Brain microvascular endothelial cell (primary cell): Measurements from ENCODE around the gene B4GALT6.

Source experiments
- DNase-seq: peaks from one replicate; pipeline ENCODE4 v3.0.0-alpha.2; 2020
- H3K27ac ChIP-seq: fragments of 250-450 bp; sonication (Bioruptor Pico); 2 replicates; pipeline ENCODE4 v1.5.1; 2020; ENCODE audit warnings: mild to moderate bottlenecking, moderate library complexity
- H3K27me3 ChIP-seq: fragments of 250-450 bp; sonication (Bioruptor Pico); replicated peaks from 2 replicates; pipeline ENCODE4 v1.5.1; 2020; ENCODE audit warnings: mild to moderate bottlenecking
- H3K36me3 ChIP-seq: fragments of 250-450 bp; sonication (Bioruptor Pico); replicated peaks from 2 replicates; pipeline ENCODE4 v1.5.1; 2020; ENCODE audit warnings: mild to moderate bottlenecking
- H3K4me3 ChIP-seq: 2 replicates; pipeline ENCODE4 v1.5.1; 2011; ENCODE audit warnings: low read depth, mild to moderate bottlenecking, control low read depth, low read length, moderate library complexity
- CTCF ChIP-seq: IDR thresholded peaks from 2 replicates; pipeline ENCODE4 v1.5.1; 2011; ENCODE audit warnings: low read depth, mild to moderate bottlenecking, moderate library complexity, low read length, control low read depth, inconsistent platforms; ENCODE audit errors: missing control alignments
- in situ Hi-C: cut with HindIII; loops from 2 replicates; pipeline ENCODE4 v1.10.0; 2017; ENCODE audit warnings: low sequenced_read_pairs, low pct_ligation_motif_present

The B4GALT6 gene

DNA sequence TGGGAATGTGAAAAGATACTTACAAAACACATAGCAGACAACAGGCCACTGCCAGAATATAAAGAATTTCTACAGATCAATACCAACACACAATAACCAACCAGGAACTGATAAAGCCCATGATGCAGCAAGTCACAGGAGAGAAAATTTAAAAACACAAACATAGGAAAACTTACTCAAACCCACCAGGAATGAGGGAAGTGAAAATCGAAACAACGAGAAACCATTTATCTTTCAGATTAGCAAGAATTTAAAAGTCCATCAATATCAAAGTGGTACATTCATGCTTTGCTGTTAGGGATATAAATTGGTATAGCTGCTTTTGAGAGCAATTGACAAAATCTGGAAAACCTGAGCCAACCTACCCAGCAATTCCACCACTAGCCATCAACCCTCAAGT lies 27.6 kb downstream of the B4GALT6 start:
- no peaks in the 10 kb centered on the region for H3K27me3 ChIP-seq
- H3K4me3 ChIP-seq, result no peak overlapping the region
- no peaks in the 10 kb centered on the region for H3K36me3 ChIP-seq
- no peak overlapping the region for H3K27ac ChIP-seq
- in situ Hi-C loops, result no loop called here
- DNase-seq, result no peak
- no peak for TF ChIP-seq CTCF

DNA sequence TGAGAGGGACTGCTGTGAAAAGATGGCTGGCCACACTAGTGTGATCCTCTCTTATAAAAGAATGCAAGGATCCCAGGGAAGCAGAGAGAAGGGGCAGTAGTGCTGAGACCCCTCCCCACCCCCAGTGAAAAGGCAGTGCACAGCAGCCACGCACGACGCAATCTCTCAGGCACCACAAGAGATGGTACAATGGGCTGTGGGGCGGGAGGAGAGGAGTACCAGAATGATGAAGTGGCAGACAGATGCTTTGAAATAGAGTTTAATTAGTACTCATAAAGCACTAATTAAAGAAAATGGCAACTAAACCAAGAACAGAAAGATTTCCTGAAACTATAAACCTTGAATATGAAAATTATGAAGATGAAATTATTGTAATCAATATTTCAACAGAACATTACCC lies 29.0 kb downstream of the B4GALT6 start:
- H3K36me3 ChIP-seq, result no peaks in the 10 kb centered on the region
- H3K4me3 ChIP-seq, result no peak overlapping the region
- TF ChIP-seq CTCF, result no peak
- H3K27ac ChIP-seq, result no peak overlapping the region
- in situ Hi-C loops, result no loop called here
- no peak for DNase-seq
- H3K27me3 ChIP-seq, result no peaks in the 10 kb centered on the region

GRCh38 chr18:31652877-31653276 lies 31.5 kb downstream of the B4GALT6 start:
- DNase-seq, result no peak
- in situ Hi-C loops, result no loop called here
- H3K27ac ChIP-seq, result no peak overlapping the region
- no peak for TF ChIP-seq CTCF
- H3K36me3 ChIP-seq, result no peaks in the 10 kb centered on the region
- no peaks in the 10 kb centered on the region for H3K27me3 ChIP-seq
- H3K4me3 ChIP-seq, result no peak overlapping the region

DNA sequence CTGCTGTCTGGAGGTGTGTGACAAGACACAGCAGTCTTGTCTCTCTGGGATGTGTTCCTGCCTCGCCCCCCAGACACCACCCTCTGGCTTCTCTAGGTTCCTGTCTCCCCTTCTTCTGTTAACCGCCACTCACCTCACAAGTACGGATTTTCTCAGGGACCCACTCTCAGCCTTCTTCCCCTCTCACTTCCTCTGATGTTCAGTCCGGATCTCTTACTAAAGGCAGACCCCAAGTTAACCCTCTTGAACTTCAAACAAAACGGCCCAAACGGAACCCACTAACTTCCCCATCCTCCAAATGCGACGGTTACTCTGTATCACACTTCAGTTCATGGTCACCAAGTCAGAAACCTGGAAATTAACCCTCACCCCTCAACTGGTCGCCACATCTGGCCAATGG lies 32.0 kb downstream of the B4GALT6 start:
- in situ Hi-C loops, result no loop called here
- no peak overlapping the region for H3K27ac ChIP-seq
- no peak for DNase-seq

DNA sequence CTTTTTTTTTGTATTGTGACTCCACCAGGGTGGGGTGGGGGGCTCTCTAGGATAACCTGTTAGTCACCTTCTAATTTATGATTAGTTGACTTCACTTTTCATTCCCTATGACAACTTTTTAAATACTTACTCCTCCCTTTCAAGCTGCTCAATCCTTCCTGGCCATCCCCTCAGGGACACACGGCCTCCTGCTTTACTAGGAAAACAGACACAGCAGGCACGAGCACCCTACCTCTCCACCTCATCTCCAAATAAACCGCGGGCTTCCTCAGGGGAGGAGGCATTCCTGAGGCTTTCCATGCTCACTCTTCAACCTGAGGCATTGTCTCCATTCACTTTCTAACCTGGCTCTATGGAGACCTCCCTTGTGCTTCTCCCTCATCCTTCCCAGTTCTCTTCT lies 33.0 kb downstream of the B4GALT6 start:
- in situ Hi-C loops, result no loop called here
- Histone ChIP-seq H3K4me3 (no peak overlapping the region), H3K36me3 (no peaks in the 10 kb centered on the region), H3K27ac (no peak overlapping the region), H3K27me3 (no peaks in the 10 kb centered on the region)
- no peak for DNase-seq
- TF ChIP-seq CTCF, result no peak

More for the DNA sequence above, 32.0 kb downstream of the B4GALT6 start:
- H3K27me3 ChIP-seq, result no peaks in the 10 kb centered on the region
- H3K4me3 ChIP-seq, result no peak overlapping the region
- no peaks in the 10 kb centered on the region for H3K36me3 ChIP-seq
- no peak for TF ChIP-seq CTCF

DNA sequence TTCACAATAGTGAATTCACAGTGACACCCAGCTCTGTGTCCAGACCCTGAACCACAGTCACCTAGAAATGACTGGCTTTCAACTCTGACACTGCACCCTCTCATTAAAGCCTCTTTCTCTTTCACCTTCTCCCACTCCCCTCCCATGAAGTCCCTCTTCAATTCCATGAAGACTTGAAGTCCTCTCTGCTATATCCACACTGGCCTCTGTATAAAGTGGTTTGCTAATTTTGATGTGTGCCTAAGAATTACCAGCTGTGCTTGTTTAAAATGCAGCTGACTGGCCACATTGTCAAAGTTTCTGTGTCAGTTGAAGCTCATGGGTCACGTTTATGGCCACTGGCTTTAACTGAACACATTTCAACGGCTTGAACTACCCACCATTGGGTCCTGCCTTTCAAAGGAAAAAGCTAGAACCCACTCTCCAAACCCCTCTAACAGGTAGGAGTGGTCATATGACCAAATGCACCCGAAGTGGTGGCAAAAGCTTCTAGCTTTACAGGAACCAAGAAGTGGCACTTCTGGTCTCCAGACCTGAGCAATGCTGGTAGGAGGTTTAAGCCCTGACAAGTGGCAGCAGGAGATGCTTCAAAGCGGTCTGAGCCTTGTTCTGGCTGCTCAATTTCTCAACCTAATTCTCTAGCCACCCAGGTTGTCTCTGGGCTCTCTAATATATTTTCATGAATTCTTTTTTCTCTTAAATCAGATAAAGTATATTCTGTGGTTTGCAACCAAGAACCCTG lies 34.2 kb downstream of the B4GALT6 start:
- Histone ChIP-seq H3K4me3 (no peak overlapping the region), H3K27ac (no peak overlapping the region), H3K36me3 (no peaks in the 10 kb centered on the region), H3K27me3 (no peaks in the 10 kb centered on the region)
- in situ Hi-C loops, result no loop called here
- no peak for TF ChIP-seq CTCF
- DNase-seq, result no peak
